Measurements from ENCODE around the gene NECTIN2. TPM values are rescaled to one million over a fixed set of nuclear protein-coding genes. Genes with fewer than 3 reads are reported as not detected.

Gene NECTIN2
- total and polyA plus RNA-seq, 2 experiments from 2014 or later, result 60.5 to 71.7 TPM

DNA sequence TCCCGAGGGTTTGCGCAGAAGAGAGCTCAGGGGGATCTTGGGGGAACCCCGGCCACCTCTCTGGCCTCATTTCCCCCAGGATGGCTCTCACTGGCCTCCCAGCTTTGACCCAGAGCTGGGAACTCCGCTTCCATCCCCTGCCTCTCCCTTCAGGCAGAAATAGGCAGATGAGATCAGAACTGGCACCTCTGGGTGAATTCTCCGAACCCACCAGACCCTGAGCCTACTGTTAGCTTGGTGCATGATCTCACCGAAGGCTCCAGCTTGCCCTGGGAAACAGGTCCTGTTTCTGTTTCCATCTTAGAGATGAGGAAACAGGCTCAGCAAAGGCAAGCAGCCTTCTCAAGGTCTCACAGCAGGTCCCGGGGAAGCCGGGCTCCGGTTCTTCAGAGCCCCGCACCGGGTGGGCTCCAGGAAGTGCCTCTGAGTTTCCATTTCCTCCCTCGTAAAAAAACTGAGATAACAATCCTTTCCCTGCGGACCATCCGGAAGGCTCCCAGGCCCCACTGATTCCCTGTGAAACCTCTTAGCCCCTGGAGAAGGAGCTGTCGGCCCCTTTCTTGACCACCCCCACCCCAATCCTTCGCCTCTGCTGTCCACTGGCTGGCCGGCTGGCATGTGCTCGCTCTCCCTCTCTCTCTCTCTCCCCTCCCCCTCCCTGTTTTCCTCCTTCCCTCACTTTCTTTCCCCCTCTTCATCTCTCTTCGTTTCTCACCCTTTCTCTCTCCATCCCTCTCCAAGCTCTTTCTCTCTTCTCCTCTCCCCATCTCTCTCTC is 2.1 kb downstream of the NECTIN2 start:
- no peaks in the 10 kb centered on the region for H3K27me3 ChIP-seq (replicated peaks; ENCODE audit: insufficient read depth)
- TF ChIP-seq EZH2 (IDR thresholded peaks at IDR 0.05; ENCODE audit: insufficient read depth, poor library complexity, severe bottlenecking) (no peak), EZH2phosphoT487 (IDR thresholded peaks at IDR 0.05; ENCODE audit: insufficient read depth, low read depth) (no peak)
- in situ Hi-C loops (cut with MboI), result no loop called here
- H3K36me3 ChIP-seq (ENCODE audit: low read depth), result no peaks in the 10 kb centered on the region
- DNase-seq, result peak; percentile 85
- peak overlapping the region; percentile 76 for H3K27ac ChIP-seq
- peak overlapping the region; percentile 94 for H3K4me2 ChIP-seq (ENCODE audit: unreplicated experiment)
- H3K9me2 ChIP-seq (ENCODE audit: insufficient read depth), result no peaks in the 10 kb centered on the region
- no peaks in the 10 kb centered on the region for H3K9me3 ChIP-seq (ENCODE audit: low read depth)
- H2AFZ ChIP-seq, result peak overlapping the region; percentile 54
- peak overlapping the region; percentile 95 for H3K9ac ChIP-seq
- no peaks in the 10 kb centered on the region for H4K20me1 ChIP-seq (ENCODE audit: insufficient read depth)
- H3K4me1 ChIP-seq (ENCODE audit: insufficient read depth), result peaks cover 17% of the 10 kb centered on the region; the same call in 1 of the 2 replicates
- H3K79me2 ChIP-seq (ENCODE audit: insufficient read depth), result peaks cover 70% of the 10 kb centered on the region
- 3 to 4% methylated on average over 12 to 19 of the region's 19 CpGs for WGBS, 2 experiments (ENCODE audit: low coverage in 1 of 2, low lambda C conversion rate in 2 of 2, missing lambda C conversion rate in 2 of 2)
- peaks cover 14% of the 10 kb centered on the region for H3F3A ChIP-seq (ENCODE audit: insufficient read depth)
- peak overlapping the region; percentile 95 for H3K4me3 ChIP-seq

DNA sequence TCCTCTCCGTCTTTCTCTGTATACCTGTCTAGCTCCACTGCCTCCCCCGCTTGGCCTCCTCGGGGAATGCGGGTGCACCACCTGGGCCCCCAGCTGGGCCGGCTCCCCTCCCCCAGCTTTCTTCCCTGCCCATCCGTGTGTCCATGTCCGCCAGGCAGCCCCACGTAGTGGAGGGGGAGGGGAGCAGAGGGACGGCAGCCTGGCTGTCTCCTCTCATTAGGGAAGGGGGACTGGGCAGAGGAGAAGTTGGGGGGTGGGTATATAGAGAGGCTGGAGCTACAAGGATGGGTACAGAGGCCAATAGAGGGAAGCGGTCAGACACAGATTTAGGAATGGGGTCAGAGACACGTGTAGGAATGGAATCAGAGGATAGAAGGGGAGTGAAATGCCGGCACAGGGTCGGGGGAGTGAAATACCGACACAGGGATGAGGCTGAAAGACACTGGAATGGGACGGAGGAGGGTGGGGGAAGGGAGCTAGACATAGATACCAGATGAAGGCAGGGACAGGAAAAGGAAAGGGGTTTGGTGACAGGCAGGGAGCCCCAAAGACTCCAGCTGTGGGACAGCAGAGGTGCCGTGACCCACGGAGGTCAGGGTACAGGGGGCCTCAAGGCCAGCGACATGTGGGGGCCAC is 2.8 kb downstream of the NECTIN2 start:
- DNase-seq, result peak; percentile 25
- Histone ChIP-seq H3K9me2 (ENCODE audit: insufficient read depth) (no peaks in the 10 kb centered on the region), H2AFZ (no peak overlapping the region), H3K27me3 (replicated peaks; ENCODE audit: insufficient read depth) (no peaks in the 10 kb centered on the region), H3K4me1 (ENCODE audit: insufficient read depth) (peaks cover 17% of the 10 kb centered on the region; the same call in 1 of the 2 replicates), H3K79me2 (ENCODE audit: insufficient read depth) (peaks cover 77% of the 10 kb centered on the region), H3K9me3 (ENCODE audit: low read depth) (no peaks in the 10 kb centered on the region), H3K36me3 (ENCODE audit: low read depth) (no peaks in the 10 kb centered on the region), H3K27ac (peak overlapping the region; percentile 76), H3K4me2 (ENCODE audit: unreplicated experiment) (peak overlapping the region; percentile 94), H3K9ac (peak overlapping the region; percentile 95), H3K4me3 (peak overlapping the region; percentile 95), H3F3A (ENCODE audit: insufficient read depth) (peaks cover 14% of the 10 kb centered on the region), H4K20me1 (ENCODE audit: insufficient read depth) (no peaks in the 10 kb centered on the region)
- 26 to 28% methylated on average over 18 of the region's 18 CpGs for WGBS, 2 experiments (ENCODE audit: low coverage in 1 of 2, low lambda C conversion rate in 2 of 2, missing lambda C conversion rate in 2 of 2)
- in situ Hi-C loops (cut with MboI), result no loop called here
- no peak for TF ChIP-seq EZH2phosphoT487 (IDR thresholded peaks at IDR 0.05; ENCODE audit: insufficient read depth, low read depth)
- TF ChIP-seq EZH2 (IDR thresholded peaks at IDR 0.05; ENCODE audit: insufficient read depth, poor library complexity, severe bottlenecking), result no peak

DNA sequence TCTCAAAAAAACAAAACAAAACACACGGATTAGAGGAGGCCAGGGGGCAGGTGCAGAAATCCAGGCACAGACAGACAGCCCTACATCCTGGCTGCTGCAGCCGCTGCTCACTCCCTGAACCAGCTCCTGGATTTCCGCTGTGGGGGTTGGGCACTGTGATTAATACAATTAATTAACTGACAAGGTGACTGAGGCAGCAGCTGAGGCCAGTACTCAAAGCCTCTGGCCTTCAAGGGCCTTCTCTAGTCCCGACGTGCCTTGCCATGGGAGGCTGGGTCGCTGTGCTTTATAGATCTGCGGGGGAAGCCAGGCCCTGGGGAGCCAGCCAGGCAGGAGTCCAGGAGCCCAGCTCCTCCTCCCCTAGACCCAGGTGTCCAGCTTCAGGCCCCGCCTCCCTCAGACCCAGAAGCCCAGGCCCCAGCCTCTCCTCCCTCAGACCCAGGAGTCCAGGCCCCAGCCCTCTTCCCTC is 4.6 kb downstream of the NECTIN2 start:
- H3K79me2 ChIP-seq (ENCODE audit: insufficient read depth), result peaks cover 92% of the 10 kb centered on the region
- no peaks in the 10 kb centered on the region for H3K9me3 ChIP-seq (ENCODE audit: low read depth)
- no peaks in the 10 kb centered on the region for H3K36me3 ChIP-seq (ENCODE audit: low read depth)
- no peak overlapping the region for H3K4me3 ChIP-seq
- no peaks in the 10 kb centered on the region for H3K27me3 ChIP-seq (replicated peaks; ENCODE audit: insufficient read depth)
- in situ Hi-C loops (cut with MboI), result no loop called here
- peaks cover 13% of the 10 kb centered on the region; the same call in 1 of the 2 replicates for H3K4me1 ChIP-seq (ENCODE audit: insufficient read depth)
- H3F3A ChIP-seq (ENCODE audit: insufficient read depth), result peaks cover 14% of the 10 kb centered on the region
- H2AFZ ChIP-seq, result no peak overlapping the region
- 79 to 89% methylated on average over 6 to 8 of the region's 8 CpGs for WGBS, 2 experiments (ENCODE audit: low coverage in 1 of 2, low lambda C conversion rate in 2 of 2, missing lambda C conversion rate in 2 of 2)
- no peak overlapping the region for H3K27ac ChIP-seq
- no peak overlapping the region for H3K4me2 ChIP-seq (ENCODE audit: unreplicated experiment)
- DNase-seq, result no peak
- no peak for TF ChIP-seq EZH2 (IDR thresholded peaks at IDR 0.05; ENCODE audit: insufficient read depth, poor library complexity, severe bottlenecking)
- no peak for TF ChIP-seq EZH2phosphoT487 (IDR thresholded peaks at IDR 0.05; ENCODE audit: insufficient read depth, low read depth)
- no peak overlapping the region for H3K9ac ChIP-seq
- H3K9me2 ChIP-seq (ENCODE audit: insufficient read depth), result no peaks in the 10 kb centered on the region
- H4K20me1 ChIP-seq (ENCODE audit: insufficient read depth), result no peaks in the 10 kb centered on the region

DNA sequence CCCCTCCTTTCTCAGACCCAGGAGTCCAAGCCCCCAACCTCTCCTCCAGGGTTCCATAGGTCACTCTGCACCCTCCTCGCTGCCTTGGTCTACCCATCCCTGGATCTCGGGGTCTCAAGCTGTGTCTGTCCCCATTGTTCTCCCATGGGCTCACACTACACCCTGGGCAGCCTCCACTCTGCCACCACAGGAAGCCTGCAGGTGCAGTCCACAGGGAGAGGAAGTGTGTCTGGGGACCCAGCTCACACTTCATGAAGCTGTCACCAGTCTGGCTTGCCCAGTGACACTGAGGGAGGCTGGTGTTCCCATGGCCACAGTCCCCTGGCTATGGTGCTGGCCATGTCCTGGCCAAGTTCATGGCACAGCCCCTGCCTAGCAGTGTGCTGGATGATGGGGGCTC is 5.3 kb downstream of the NECTIN2 start:
- no peak for TF ChIP-seq EZH2 (IDR thresholded peaks at IDR 0.05; ENCODE audit: insufficient read depth, poor library complexity, severe bottlenecking)
- TF ChIP-seq EZH2phosphoT487 (IDR thresholded peaks at IDR 0.05; ENCODE audit: insufficient read depth, low read depth), result no peak
- H2AFZ ChIP-seq, result no peak overlapping the region
- no peak overlapping the region for H3K4me3 ChIP-seq
- no peaks in the 10 kb centered on the region for H3K9me2 ChIP-seq (ENCODE audit: insufficient read depth)
- H3K27me3 ChIP-seq (replicated peaks; ENCODE audit: insufficient read depth), result no peaks in the 10 kb centered on the region
- H3F3A ChIP-seq (ENCODE audit: insufficient read depth), result peaks cover 14% of the 10 kb centered on the region
- H3K4me2 ChIP-seq (ENCODE audit: unreplicated experiment), result no peak overlapping the region
- in situ Hi-C loops (cut with MboI), result no loop called here
- H3K4me1 ChIP-seq (ENCODE audit: insufficient read depth), result peaks cover 13% of the 10 kb centered on the region; the same call in 1 of the 2 replicates
- H3K27ac ChIP-seq, result no peak overlapping the region
- no peaks in the 10 kb centered on the region for H4K20me1 ChIP-seq (ENCODE audit: insufficient read depth)
- H3K9ac ChIP-seq, result no peak overlapping the region
- no peaks in the 10 kb centered on the region for H3K9me3 ChIP-seq (ENCODE audit: low read depth)
- no peaks in the 10 kb centered on the region for H3K36me3 ChIP-seq (ENCODE audit: low read depth)
- peaks cover 97% of the 10 kb centered on the region for H3K79me2 ChIP-seq (ENCODE audit: insufficient read depth)
- WGBS, 2 experiments (ENCODE audit: low coverage in 1 of 2, low lambda C conversion rate in 2 of 2, missing lambda C conversion rate in 2 of 2), result 76 to 84% methylated on average over 2 of the region's 2 CpGs
- DNase-seq, result no peak

Data from GM23248 (cell line).